Lower leg skin (tissue), 3 donors: ENCODE data around the gene FAM163A.

ENCODE experiments used
- CTCF ChIP-seq, 3 donors: fragments of 450-650 bp; IDR thresholded peaks; one replicate each; pipeline ENCODE4 v1.5.1; 2016; ENCODE audit warnings: antibody characterized with exemption in 3 of 3, mild to moderate bottlenecking in 3 of 3, moderate library complexity in 2 of 3
- POLR2A ChIP-seq, 2 donors: fragments of 450-650 bp; IDR thresholded peaks; one replicate each; pipeline ENCODE4 v1.6.1; 2016 to 2017; ENCODE audit warnings: antibody characterized with exemption in 2 of 2, mild to moderate bottlenecking in 1 of 2, moderate library complexity in 1 of 2

GRCh38 chr1:179810367-179810715 lies 67.2 kb downstream of the FAM163A start:
- TF ChIP-seq CTCF (IDR thresholded peaks at IDR 0.05) (no peak), POLR2A (IDR thresholded peaks at IDR 0.05) (no peak)
